A549 (cell line): ENCODE results near the gene MYLK4. TPM values are rescaled to one million over a fixed set of nuclear protein-coding genes. Genes with fewer than 3 reads are reported as not detected.

Experiments used
- ATAC-seq, 2 experiments: fragments of 200-7000 bp in 1 of 2; fragments of >200 bp in 1 of 2; cut with Nextera tagmentation in 1 of 2; cut with Tn5 transposase in 1 of 2; 3 replicates each; pipeline versions ENCODE4 v1.8.0 to v1.9.1; 2018 to 2020; ENCODE audit warnings: mild to moderate bottlenecking in 1 of 2, moderate library complexity in 1 of 2
- CTCF ChIA-PET: fragments of 300-600 bp; sonication (Branson Sonifier 250); formaldehyde crosslinking; extraction: SDS; loops from one replicate; lab custom pipeline; 2021; ENCODE audit warnings: antibody characterized with exemption, inconsistent platforms; lab: Yijun Ruan, JAX
- POLR2A ChIA-PET: fragments of 350-600 bp; formaldehyde crosslinking; extraction: SDS; loops from one replicate; lab custom pipeline; 2021; ENCODE audit warnings: antibody characterized with exemption, inconsistent platforms; lab: Yijun Ruan, JAX
- DNase-seq, 2 experiments: peaks; one replicate each; pipeline versions ENCODE4 v3.0.0 to v3.0.0-alpha.2; 2011 to 2016; ENCODE audit warnings: low read depth in 1 of 2, low spot score in 1 of 2
- FAIRE-seq: peaks from 2 replicates; lab custom pipeline; 2011; peaks lifted over from hg19 to GRCh38; lab: Jason Lieb, UNC
- H3K27ac ChIP-seq, 2 experiments: fragments of >200 bp; sonication (Bioruptor Twin); formaldehyde crosslinking; 3 replicates each; pipeline ENCODE4 v1.5.1; 2016 to 2017
- H3K4me1 ChIP-seq: fragments of >200 bp; sonication (Bioruptor Twin); formaldehyde crosslinking; 3 replicates; pipeline ENCODE4 v1.6.1; 2016
- H3K4me2 ChIP-seq: fragments of >200 bp; sonication (Bioruptor Twin); formaldehyde crosslinking; 3 replicates; pipeline ENCODE4 v1.6.1; 2016
- H3K4me3 ChIP-seq: fragments of >200 bp; sonication (Bioruptor Twin); formaldehyde crosslinking; 3 replicates; pipeline ENCODE4 v1.5.1; 2016
- H3K9me3 ChIP-seq: fragments of >200 bp; sonication (Bioruptor Twin); formaldehyde crosslinking; 3 replicates; pipeline ENCODE4 v1.6.1; 2016
- ESRRA ChIP-seq: fragments of 150-350 bp; IDR thresholded peaks from 2 replicates; pipeline ENCODE4 v1.6.1; 2014; ENCODE audit warnings: mild to moderate bottlenecking, low read length, borderline replicate concordance
- FOSB ChIP-seq: fragments of 250-450 bp; sonication (Bioruptor Pico); IDR thresholded peaks from 2 replicates; pipeline ENCODE4 v1.5.0; 2020; ENCODE audit warnings: mild to moderate bottlenecking, moderate library complexity
- HDAC2 ChIP-seq: fragments of 200-600 bp; sonication (generic); IDR thresholded peaks from 2 replicates; pipeline ENCODE4 v1.6.1; 2016
- HEYL ChIP-seq: fragments of 250-450 bp; sonication (Bioruptor Pico); IDR thresholded peaks from 2 replicates; pipeline ENCODE4 v1.8.0; 2021; ENCODE audit warnings: mild to moderate bottlenecking, moderate library complexity
- NFE2L2 ChIP-seq: fragments of 150-350 bp; conservative IDR thresholded peaks from 2 replicates; pipeline ENCODE4 v1.6.1; 2014; ENCODE audit warnings: low read length
- NR3C1 ChIP-seq: fragments of >200 bp; sonication (Bioruptor Twin); formaldehyde crosslinking; IDR thresholded peaks from 3 replicates; pipeline ENCODE4 v1.6.1; 2017
- POLR2AphosphoS2 ChIP-seq: conservative IDR thresholded peaks from 2 replicates; pipeline ENCODE4 v1.6.1; 2012; ENCODE audit warnings: low read length, improper control_type of control experiment, inconsistent platforms
- RAD21 ChIP-seq, 2 experiments: fragments of >200 bp in 1 of 2; sonication (Bioruptor Twin) in 1 of 2; formaldehyde crosslinking in 1 of 2; IDR thresholded peaks in 1 of 2; conservative IDR thresholded peaks in 1 of 2; 2 replicates in 1 of 2; 3 replicates in 1 of 2; pipeline ENCODE4 v1.6.1; 2012 to 2018; ENCODE audit warnings: inconsistent platforms in 1 of 2
- RCOR1 ChIP-seq: fragments of 150-350 bp; IDR thresholded peaks from 2 replicates; pipeline ENCODE4 v1.6.1; 2014; ENCODE audit warnings: antibody characterized with exemption, low read length, low read depth
- RFX5 ChIP-seq: fragments of 450-650 bp; IDR thresholded peaks from 2 replicates; pipeline ENCODE4 v1.7.1; 2014; ENCODE audit warnings: antibody characterized with exemption, mild to moderate bottlenecking, moderate library complexity
- SMC3 ChIP-seq: fragments of >200 bp; sonication (Bioruptor Twin); formaldehyde crosslinking; IDR thresholded peaks from 3 replicates; pipeline ENCODE4 v1.6.1; 2018; ENCODE audit warnings: inconsistent platforms
- SREBF2 ChIP-seq: fragments of 450-650 bp; IDR thresholded peaks from 2 replicates; pipeline ENCODE4 v1.6.1; 2014; ENCODE audit warnings: mild to moderate bottlenecking, moderate library complexity
- TFCP2L1 ChIP-seq: fragments of 250-450 bp; sonication (Bioruptor Pico); IDR thresholded peaks from 2 replicates; pipeline ENCODE4 v1.5.0; 2021; ENCODE audit warnings: mild to moderate bottlenecking
- TP53 ChIP-seq: fragments of 250-450 bp; sonication (Bioruptor Pico); IDR thresholded peaks from 2 replicates; pipeline ENCODE4 v1.5.0; 2021; ENCODE audit warnings: mild to moderate bottlenecking, moderate library complexity
- ZC3H11A ChIP-seq: fragments of 450-650 bp; IDR thresholded peaks from 2 replicates; pipeline ENCODE4 v1.6.1; 2014; ENCODE audit warnings: antibody characterized with exemption, mild to moderate bottlenecking
- ZNF302 ChIP-seq: fragments of 250-450 bp; sonication (Bioruptor Pico); IDR thresholded peaks from 2 replicates; pipeline ENCODE4 v1.9.0; 2021; ENCODE audit warnings: inconsistent platforms, mild to moderate bottlenecking, moderate library complexity
- WGBS: methylation state at CpG from one replicate; pipeline ENCODE4 v1.1.6; 2017; ENCODE audit errors: missing lambda C conversion rate; 5-methylcytosine and 5-hydroxymethylcytosine counted together
- polyA plus RNA-seq, 4 experiments: library from polyadenylated mRNA; depleted of rRNA in 3 of 4; stranded (reverse); fragments of >200 nt; fragmentation: RNase III in 1 of 4; extraction: RNeasy Plus Mini Kit Qiagen cat#74134 plus additional on column Dnase treatment in 1 of 4; gene quantifications; 2 replicates in 3 of 4; 3 replicates in 1 of 4; pipeline ENCODE4 v1.2.3, GENCODE V29; 2011 to 2017
- TF ChIP-seq, protein P1 (sequence below): IDR thresholded peaks from 2 replicates; pipeline ENCODE4 v1.6.1; 2012
- TF ChIP-seq, protein P2 (sequence below): fragments of 450-650 bp; IDR thresholded peaks from 2 replicates; pipeline ENCODE4 v1.6.1; 2014; ENCODE audit warnings: antibody characterized with exemption
- TF ChIP-seq, protein P3 (sequence below): fragments of 250-450 bp; sonication (Bioruptor Pico); IDR thresholded peaks from 2 replicates; pipeline ENCODE4 v1.5.0; 2021; ENCODE audit warnings: mild to moderate bottlenecking, moderate library complexity, borderline replicate concordance
- TF ChIP-seq, protein P4 (sequence below): IDR thresholded peaks from 2 replicates; pipeline ENCODE4 v1.6.1; 2012
- TF ChIP-seq, protein P5 (sequence below): fragments of 150-350 bp; IDR thresholded peaks from 2 replicates; pipeline ENCODE4 v1.6.1; 2014; ENCODE audit warnings: low read depth, mild to moderate bottlenecking, low read length
- TF ChIP-seq, protein P6 (sequence below): fragments of >200 bp; sonication (Bioruptor Twin); formaldehyde crosslinking; IDR thresholded peaks from 3 replicates; pipeline ENCODE4 v1.5.1; 2016

Gene MYLK4
- polyA plus RNA-seq, 2 of the 4 experiments (the other 2 are of a cell fraction): 0.14 to 0.21 TPM

DNA sequence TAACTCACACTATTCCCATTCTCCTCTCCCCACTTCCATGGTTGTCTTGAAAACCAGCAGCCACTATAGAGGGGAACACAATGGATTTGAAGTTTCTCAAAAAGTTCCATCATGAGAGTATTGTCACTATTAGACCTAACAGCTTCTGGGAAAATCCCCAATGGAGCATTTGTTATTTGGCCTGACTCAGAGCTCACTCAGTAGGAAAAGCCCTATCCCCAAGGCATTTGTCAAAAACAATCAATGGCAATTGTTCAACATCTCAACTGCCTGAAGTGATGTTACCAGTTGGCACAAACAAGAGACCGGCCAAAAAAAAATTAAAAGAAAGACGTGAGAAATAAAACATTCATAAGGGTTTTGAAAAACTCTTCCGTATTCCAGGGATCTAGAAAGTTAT, 98.8 kb downstream of the MYLK4 start:
- ChIA-PET POLR2A (no interaction called here), CTCF (interaction anchor here (0.6 to 2.3 kb wide), 2 partner anchors 13 to 18 kb away, joined by 4 to 11 read pairs; no protein-coding TSS in a partner anchor)
- ATAC-seq (no peak), FAIRE-seq (no peak), DNase-seq (no peak)
- Histone ChIP-seq H3K27ac (no peak overlapping the region), H3K4me1 (no peaks in the 10 kb centered on the region), H3K4me3 (no peak overlapping the region), H3K9me3 (peaks cover 4% of the 10 kb centered on the region; the same call in 1 of the 3 replicates), H3K4me2 (no peak overlapping the region)
- TF ChIP-seq SMC3 (no peak), FOSB (CRISPR knock-in tag) (no peak), HDAC2 (no peak), TP53 (CRISPR knock-in tag) (no peak), RAD21 (conservative IDR thresholded peaks at IDR 0.05 in 1 of 2, IDR thresholded peaks at IDR 0.05 in 1 of 2) (no peak), RCOR1 (no peak), ESRRA (no peak), POLR2AphosphoS2 (no peak), NR3C1 (no peak)
- TF ChIP-seq, protein P1, sequence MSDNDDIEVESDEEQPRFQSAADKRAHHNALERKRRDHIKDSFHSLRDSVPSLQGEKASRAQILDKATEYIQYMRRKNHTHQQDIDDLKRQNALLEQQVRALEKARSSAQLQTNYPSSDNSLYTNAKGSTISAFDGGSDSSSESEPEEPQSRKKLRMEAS: no peak
- TF ChIP-seq, protein P2, sequence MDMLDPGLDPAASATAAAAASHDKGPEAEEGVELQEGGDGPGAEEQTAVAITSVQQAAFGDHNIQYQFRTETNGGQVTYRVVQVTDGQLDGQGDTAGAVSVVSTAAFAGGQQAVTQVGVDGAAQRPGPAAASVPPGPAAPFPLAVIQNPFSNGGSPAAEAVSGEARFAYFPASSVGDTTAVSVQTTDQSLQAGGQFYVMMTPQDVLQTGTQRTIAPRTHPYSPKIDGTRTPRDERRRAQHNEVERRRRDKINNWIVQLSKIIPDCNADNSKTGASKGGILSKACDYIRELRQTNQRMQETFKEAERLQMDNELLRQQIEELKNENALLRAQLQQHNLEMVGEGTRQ: no peak
- TF ChIP-seq, protein P3, sequence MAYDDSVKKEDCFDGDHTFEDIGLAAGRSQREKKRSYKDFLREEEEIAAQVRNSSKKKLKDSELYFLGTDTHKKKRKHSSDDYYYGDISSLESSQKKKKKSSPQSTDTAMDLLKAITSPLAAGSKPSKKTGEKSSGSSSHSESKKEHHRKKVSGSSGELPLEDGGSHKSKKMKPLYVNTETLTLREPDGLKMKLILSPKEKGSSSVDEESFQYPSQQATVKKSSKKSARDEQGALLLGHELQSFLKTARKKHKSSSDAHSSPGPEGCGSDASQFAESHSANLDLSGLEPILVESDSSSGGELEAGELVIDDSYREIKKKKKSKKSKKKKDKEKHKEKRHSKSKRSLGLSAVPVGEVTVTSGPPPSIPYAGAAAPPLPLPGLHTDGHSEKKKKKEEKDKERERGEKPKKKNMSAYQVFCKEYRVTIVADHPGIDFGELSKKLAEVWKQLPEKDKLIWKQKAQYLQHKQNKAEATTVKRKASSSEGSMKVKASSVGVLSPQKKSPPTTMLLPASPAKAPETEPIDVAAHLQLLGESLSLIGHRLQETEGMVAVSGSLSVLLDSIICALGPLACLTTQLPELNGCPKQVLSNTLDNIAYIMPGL (CRISPR knock-in tag): no peak
- TF ChIP-seq, protein P4, sequence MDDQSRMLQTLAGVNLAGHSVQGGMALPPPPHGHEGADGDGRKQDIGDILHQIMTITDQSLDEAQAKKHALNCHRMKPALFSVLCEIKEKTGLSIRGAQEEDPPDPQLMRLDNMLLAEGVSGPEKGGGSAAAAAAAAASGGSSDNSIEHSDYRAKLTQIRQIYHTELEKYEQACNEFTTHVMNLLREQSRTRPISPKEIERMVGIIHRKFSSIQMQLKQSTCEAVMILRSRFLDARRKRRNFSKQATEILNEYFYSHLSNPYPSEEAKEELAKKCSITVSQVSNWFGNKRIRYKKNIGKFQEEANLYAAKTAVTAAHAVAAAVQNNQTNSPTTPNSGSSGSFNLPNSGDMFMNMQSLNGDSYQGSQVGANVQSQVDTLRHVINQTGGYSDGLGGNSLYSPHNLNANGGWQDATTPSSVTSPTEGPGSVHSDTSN: no peak
- WGBS: 70% methylated on average over 3 of the region's 3 CpGs

DNA sequence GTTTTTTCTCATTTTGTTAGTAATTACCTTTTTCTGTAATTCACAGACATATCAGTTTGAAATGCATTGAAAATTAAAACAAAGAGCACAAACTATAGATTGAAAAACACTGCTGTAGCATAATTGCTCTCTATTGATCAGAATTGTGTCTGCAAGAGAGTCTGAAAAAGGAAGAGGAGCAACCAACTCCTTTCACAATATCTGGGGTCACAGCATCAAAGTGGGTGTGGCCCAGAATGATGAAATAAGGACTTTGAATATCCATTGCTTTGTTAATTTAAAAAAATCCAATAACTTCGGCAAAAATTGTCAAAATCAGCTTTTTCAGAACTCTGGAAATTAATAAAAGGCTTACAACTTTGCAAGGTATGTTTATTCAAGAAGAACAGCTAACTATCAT, 99.2 kb downstream of the MYLK4 start:
- Histone ChIP-seq H3K9me3 (peaks cover 4% of the 10 kb centered on the region; the same call in 1 of the 3 replicates), H3K27ac (no peak overlapping the region), H3K4me2 (no peak overlapping the region), H3K4me3 (no peak overlapping the region), H3K4me1 (no peaks in the 10 kb centered on the region)
- 42% methylated on average over 1 of the region's 1 CpG for WGBS
- CTCF ChIA-PET: interaction anchor here (0.6 to 2.3 kb wide), 2 partner anchors 12 to 18 kb away, joined by 4 to 11 read pairs; no protein-coding TSS in a partner anchor
- DNase-seq (no peak), ATAC-seq (no peak), FAIRE-seq (no peak)
- TF ChIP-seq TFCP2L1 (CRISPR knock-in tag) (no peak), ZC3H11A (no peak), HDAC2 (no peak), HEYL (CRISPR knock-in tag) (no peak), RFX5 (no peak), RAD21 (conservative IDR thresholded peaks at IDR 0.05 in 1 of 2, IDR thresholded peaks at IDR 0.05 in 1 of 2) (no peak), ZNF302 (CRISPR knock-in tag) (no peak), SREBF2 (no peak), NFE2L2 (no peak)
- TF ChIP-seq, protein P5, sequence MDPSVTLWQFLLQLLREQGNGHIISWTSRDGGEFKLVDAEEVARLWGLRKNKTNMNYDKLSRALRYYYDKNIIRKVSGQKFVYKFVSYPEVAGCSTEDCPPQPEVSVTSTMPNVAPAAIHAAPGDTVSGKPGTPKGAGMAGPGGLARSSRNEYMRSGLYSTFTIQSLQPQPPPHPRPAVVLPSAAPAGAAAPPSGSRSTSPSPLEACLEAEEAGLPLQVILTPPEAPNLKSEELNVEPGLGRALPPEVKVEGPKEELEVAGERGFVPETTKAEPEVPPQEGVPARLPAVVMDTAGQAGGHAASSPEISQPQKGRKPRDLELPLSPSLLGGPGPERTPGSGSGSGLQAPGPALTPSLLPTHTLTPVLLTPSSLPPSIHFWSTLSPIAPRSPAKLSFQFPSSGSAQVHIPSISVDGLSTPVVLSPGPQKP: no peak
- TF ChIP-seq, protein P6, sequence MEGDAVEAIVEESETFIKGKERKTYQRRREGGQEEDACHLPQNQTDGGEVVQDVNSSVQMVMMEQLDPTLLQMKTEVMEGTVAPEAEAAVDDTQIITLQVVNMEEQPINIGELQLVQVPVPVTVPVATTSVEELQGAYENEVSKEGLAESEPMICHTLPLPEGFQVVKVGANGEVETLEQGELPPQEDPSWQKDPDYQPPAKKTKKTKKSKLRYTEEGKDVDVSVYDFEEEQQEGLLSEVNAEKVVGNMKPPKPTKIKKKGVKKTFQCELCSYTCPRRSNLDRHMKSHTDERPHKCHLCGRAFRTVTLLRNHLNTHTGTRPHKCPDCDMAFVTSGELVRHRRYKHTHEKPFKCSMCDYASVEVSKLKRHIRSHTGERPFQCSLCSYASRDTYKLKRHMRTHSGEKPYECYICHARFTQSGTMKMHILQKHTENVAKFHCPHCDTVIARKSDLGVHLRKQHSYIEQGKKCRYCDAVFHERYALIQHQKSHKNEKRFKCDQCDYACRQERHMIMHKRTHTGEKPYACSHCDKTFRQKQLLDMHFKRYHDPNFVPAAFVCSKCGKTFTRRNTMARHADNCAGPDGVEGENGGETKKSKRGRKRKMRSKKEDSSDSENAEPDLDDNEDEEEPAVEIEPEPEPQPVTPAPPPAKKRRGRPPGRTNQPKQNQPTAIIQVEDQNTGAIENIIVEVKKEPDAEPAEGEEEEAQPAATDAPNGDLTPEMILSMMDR: no peak
- TF ChIP-seq, protein P1: no peak
- POLR2A ChIA-PET: no interaction called here
